ENCODE results near the gene XRN2.

DNA sequence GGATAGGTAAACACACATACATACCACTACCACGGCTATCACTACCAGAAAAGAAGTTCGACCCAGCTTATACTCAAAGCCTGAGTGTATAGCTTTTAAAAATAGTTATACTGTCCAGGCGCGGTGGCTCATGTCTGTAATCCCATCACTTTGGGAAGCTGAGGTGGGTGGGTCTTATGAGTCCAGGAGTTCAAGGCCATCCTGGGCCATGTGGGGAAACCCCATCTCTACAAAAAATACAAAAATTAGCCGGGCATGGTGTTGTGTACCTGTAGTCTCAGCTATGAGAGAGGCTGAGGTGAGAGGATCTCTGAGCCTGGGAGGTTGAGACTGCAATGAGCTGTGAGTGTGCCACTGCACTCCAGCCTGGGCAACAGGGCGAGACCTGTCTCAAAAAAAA lies 61.3 kb downstream of the XRN2 start:
- TF ChIP-seq, protein P1, sequence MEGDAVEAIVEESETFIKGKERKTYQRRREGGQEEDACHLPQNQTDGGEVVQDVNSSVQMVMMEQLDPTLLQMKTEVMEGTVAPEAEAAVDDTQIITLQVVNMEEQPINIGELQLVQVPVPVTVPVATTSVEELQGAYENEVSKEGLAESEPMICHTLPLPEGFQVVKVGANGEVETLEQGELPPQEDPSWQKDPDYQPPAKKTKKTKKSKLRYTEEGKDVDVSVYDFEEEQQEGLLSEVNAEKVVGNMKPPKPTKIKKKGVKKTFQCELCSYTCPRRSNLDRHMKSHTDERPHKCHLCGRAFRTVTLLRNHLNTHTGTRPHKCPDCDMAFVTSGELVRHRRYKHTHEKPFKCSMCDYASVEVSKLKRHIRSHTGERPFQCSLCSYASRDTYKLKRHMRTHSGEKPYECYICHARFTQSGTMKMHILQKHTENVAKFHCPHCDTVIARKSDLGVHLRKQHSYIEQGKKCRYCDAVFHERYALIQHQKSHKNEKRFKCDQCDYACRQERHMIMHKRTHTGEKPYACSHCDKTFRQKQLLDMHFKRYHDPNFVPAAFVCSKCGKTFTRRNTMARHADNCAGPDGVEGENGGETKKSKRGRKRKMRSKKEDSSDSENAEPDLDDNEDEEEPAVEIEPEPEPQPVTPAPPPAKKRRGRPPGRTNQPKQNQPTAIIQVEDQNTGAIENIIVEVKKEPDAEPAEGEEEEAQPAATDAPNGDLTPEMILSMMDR (IDR thresholded peaks at IDR 0.05) = no peak
- no peak for TF ChIP-seq POLR2AphosphoS5 (IDR thresholded peaks at IDR 0.05; ENCODE audit: insufficient read depth in 1 of 2, low read depth in 1 of 2)
